ENCODE data around the gene NOG. TPM values are rescaled to one million over a fixed set of nuclear protein-coding genes. Genes with fewer than 3 reads are reported as not detected.

Gene NOG
- total RNA-seq (2014; rRNA removed; shearing (Covaris generic)) (not detected in 2 replicates), total RNA-seq (2022) (not detected in 2 replicates), Bru-seq, nascent RNA (not detected), BruChase-seq, experiment 1, labeled RNA remaining after a 6-hour chase (not detected), BruChase-seq, experiment 2, labeled RNA remaining after a 2-hour chase (not detected)
- long read RNA-seq, result 0 reads

DNA sequence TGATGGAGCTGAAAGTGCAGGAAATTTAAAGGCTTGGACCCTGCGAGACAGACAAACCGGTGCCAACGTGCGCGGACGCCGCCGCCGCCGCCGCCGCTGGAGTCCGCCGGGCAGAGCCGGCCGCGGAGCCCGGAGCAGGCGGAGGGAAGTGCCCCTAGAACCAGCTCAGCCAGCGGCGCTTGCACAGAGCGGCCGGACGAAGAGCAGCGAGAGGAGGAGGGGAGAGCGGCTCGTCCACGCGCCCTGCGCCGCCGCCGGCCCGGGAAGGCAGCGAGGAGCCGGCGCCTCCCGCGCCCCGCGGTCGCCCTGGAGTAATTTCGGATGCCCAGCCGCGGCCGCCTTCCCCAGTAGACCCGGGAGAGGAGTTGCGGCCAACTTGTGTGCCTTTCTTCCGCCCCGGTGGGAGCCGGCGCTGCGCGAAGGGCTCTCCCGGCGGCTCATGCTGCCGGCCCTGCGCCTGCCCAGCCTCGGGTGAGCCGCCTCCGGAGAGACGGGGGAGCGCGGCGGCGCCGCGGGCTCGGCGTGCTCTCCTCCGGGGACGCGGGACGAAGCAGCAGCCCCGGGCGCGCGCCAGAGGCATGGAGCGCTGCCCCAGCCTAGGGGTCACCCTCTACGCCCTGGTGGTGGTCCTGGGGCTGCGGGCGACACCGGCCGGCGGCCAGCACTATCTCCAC lies at the start of gene NOG:
Gene NOG, plus strand, starts transcription at position 54 of the 674 bp plus-strand sequence. Its CDS starts 525 bp downstream, at position 579.
- intact Hi-C loops (cut with micrococcal nuclease; ENCODE audit: unreplicated experiment), result loop anchor here (2.0 to 5.0 kb wide), 2 partner anchors 61 to 344 kb away; no protein-coding TSS in a partner anchor
- CTCF ChIA-PET (ENCODE audit: unreplicated experiment), result interaction anchor here (0.6 kb wide), 1 partner anchor 122 kb away, joined by 5 read pairs; no protein-coding TSS in a partner anchor
- POLR2A ChIA-PET, result no interaction called here
- H3K9me2 ChIP-seq (ENCODE audit: insufficient read depth, low read length), result no peaks in the 10 kb centered on the region
- H3K9me3 ChIP-seq (ENCODE audit: low read length), result no peaks in the 10 kb centered on the region
- H3K27ac ChIP-seq (ENCODE audit: low read depth, low read length, poor library complexity, severe bottlenecking), result no peak within 1 kb of the TSS
- H3K36me3 ChIP-seq (ENCODE audit: insufficient read depth, low read length), result no peaks in the 10 kb centered on the region
- BruUV-seq (replicated peaks), result no TSS peak
- no peaks in the 10 kb centered on the region for H4K20me1 ChIP-seq (ENCODE audit: insufficient read depth, low read length)
- no peaks in the 10 kb centered on the region for H3K4me1 ChIP-seq (ENCODE audit: insufficient read depth, low read length, poor library complexity, severe bottlenecking)
- TF ChIP-seq, protein P1, sequence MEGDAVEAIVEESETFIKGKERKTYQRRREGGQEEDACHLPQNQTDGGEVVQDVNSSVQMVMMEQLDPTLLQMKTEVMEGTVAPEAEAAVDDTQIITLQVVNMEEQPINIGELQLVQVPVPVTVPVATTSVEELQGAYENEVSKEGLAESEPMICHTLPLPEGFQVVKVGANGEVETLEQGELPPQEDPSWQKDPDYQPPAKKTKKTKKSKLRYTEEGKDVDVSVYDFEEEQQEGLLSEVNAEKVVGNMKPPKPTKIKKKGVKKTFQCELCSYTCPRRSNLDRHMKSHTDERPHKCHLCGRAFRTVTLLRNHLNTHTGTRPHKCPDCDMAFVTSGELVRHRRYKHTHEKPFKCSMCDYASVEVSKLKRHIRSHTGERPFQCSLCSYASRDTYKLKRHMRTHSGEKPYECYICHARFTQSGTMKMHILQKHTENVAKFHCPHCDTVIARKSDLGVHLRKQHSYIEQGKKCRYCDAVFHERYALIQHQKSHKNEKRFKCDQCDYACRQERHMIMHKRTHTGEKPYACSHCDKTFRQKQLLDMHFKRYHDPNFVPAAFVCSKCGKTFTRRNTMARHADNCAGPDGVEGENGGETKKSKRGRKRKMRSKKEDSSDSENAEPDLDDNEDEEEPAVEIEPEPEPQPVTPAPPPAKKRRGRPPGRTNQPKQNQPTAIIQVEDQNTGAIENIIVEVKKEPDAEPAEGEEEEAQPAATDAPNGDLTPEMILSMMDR (conservative IDR thresholded peaks at IDR 0.05; ENCODE audit: low read length), result no peak
- 0 out of 2 replicates have a peak, but pooled peaks have one; percentile 39 for TF ChIP-seq EZH2phosphoT487 (IDR thresholded peaks at IDR 0.05; ENCODE audit: borderline replicate concordance, low read depth, low read length)
- peak within 1 kb of the TSS; percentile 45 for H3K4me2 ChIP-seq (ENCODE audit: low read length)
- no peak within 1 kb of the TSS for H3K4me3 ChIP-seq (ENCODE audit: low read depth, low read length, poor library complexity, severe bottlenecking)
- DNase-seq (ENCODE audit: low spot score), result peak; percentile 3
- H2AFZ ChIP-seq (ENCODE audit: low read length), result no peak within 1 kb of the TSS
- no peaks in the 10 kb centered on the region for H3K79me2 ChIP-seq (ENCODE audit: insufficient read depth, low read depth, low read length)

DNA sequence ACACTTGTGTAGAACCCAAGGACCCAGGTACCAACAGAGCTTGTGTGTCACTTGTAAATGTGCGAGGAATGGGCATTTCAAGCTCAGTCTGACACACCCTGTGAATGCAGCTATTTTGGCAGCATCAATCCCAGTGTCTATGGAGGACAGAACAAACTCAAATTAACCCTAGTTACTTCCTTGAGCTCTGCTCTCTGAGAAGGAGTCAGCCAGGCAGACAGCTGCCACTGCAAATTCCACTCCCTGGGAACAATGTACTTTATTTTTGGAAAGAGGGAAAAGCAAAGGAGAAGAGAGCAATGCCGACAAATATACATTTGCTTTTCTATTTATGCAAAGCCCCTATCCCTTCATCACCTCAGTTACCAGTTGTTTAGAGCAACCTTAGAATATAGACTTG lies 48.4 kb upstream of the NOG start:
- no peaks in the 10 kb centered on the region for H3K4me1 ChIP-seq (ENCODE audit: insufficient read depth, low read length, poor library complexity, severe bottlenecking)
- no peaks in the 10 kb centered on the region for H4K20me1 ChIP-seq (ENCODE audit: insufficient read depth, low read length)
- DNase-seq (ENCODE audit: low spot score), result no peak
- H3K27ac ChIP-seq (ENCODE audit: low read depth, low read length, poor library complexity, severe bottlenecking), result no peak overlapping the region
- ChIA-PET POLR2A (no interaction called here), CTCF (ENCODE audit: unreplicated experiment) (no interaction called here)
- intact Hi-C loops (cut with micrococcal nuclease; ENCODE audit: unreplicated experiment), result no loop called here
- H3K9me2 ChIP-seq (ENCODE audit: insufficient read depth, low read length), result no peaks in the 10 kb centered on the region
- no peaks in the 10 kb centered on the region for H3K36me3 ChIP-seq (ENCODE audit: insufficient read depth, low read length)
- BruUV-seq (replicated peaks), result no TSS peak
- TF ChIP-seq, protein P1 (conservative IDR thresholded peaks at IDR 0.05; ENCODE audit: low read length), result no peak
- TF ChIP-seq EZH2phosphoT487 (IDR thresholded peaks at IDR 0.05; ENCODE audit: borderline replicate concordance, low read depth, low read length), result no peak
- no peak overlapping the region for H3K4me2 ChIP-seq (ENCODE audit: low read length)
- no peaks in the 10 kb centered on the region for H3K9me3 ChIP-seq (ENCODE audit: low read length)
- H3K79me2 ChIP-seq (ENCODE audit: insufficient read depth, low read depth, low read length), result no peaks in the 10 kb centered on the region
- no peak overlapping the region for H3K4me3 ChIP-seq (ENCODE audit: low read depth, low read length, poor library complexity, severe bottlenecking)
- H2AFZ ChIP-seq (ENCODE audit: low read length), result no peak overlapping the region

DNA sequence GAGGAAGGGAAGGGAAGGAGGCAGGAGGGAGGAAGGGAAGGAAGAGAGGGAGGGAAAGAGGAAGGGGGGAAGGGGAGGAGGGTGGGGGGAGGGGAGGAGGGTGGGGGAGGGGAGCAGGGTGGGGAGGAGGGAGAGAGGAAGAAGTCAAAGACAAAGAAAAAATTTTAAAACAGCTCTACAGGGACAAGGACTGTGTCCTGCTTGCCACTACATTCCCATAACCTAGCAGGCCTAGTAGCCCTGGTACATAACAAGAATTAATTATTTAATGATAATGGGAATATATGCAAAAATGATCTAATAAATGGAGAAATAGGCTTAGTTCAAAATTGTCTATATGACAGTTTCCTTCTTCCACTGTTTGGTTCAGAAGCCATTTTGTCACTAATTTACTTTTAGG lies 47.6 kb upstream of the NOG start:
- no peaks in the 10 kb centered on the region for H3K4me1 ChIP-seq (ENCODE audit: insufficient read depth, low read length, poor library complexity, severe bottlenecking)
- H3K79me2 ChIP-seq (ENCODE audit: insufficient read depth, low read depth, low read length), result no peaks in the 10 kb centered on the region
- no peaks in the 10 kb centered on the region for H3K36me3 ChIP-seq (ENCODE audit: insufficient read depth, low read length)
- H3K9me3 ChIP-seq (ENCODE audit: low read length), result no peaks in the 10 kb centered on the region
- DNase-seq (ENCODE audit: low spot score), result no peak
- H3K4me2 ChIP-seq (ENCODE audit: low read length), result no peak overlapping the region
- no TSS peak for BruUV-seq (replicated peaks)
- no peak overlapping the region for H3K27ac ChIP-seq (ENCODE audit: low read depth, low read length, poor library complexity, severe bottlenecking)
- TF ChIP-seq EZH2phosphoT487 (IDR thresholded peaks at IDR 0.05; ENCODE audit: borderline replicate concordance, low read depth, low read length), result no peak
- TF ChIP-seq, protein P1 (conservative IDR thresholded peaks at IDR 0.05; ENCODE audit: low read length), result no peak
- no peaks in the 10 kb centered on the region for H4K20me1 ChIP-seq (ENCODE audit: insufficient read depth, low read length)
- no peak overlapping the region for H3K4me3 ChIP-seq (ENCODE audit: low read depth, low read length, poor library complexity, severe bottlenecking)
- POLR2A ChIA-PET, result no interaction called here
- no peaks in the 10 kb centered on the region for H3K9me2 ChIP-seq (ENCODE audit: insufficient read depth, low read length)
- intact Hi-C loops (cut with micrococcal nuclease; ENCODE audit: unreplicated experiment), result no loop called here
- no peak overlapping the region for H2AFZ ChIP-seq (ENCODE audit: low read length)
- CTCF ChIA-PET (ENCODE audit: unreplicated experiment), result no interaction called here
